GM23248 (cell line): ENCODE measurements around the gene TRAPPC12. TPM values are rescaled to one million over a fixed set of nuclear protein-coding genes. Genes with fewer than 3 reads are reported as not detected.

Experiments used
- DNase-seq: peaks from one replicate; pipeline ENCODE4 v3.0.0-alpha.2; 2015
- H2AFZ ChIP-seq: fragments of 200-600 bp; sonication (generic); 2 replicates; pipeline ENCODE4 v1.6.1; 2016; ENCODE audit warnings: antibody characterized with exemption
- H3F3A ChIP-seq: fragments of 200-600 bp; sonication (generic); 2 replicates; pipeline ENCODE4 v1.6.1; 2016; ENCODE audit warnings: mild to moderate bottlenecking, antibody characterized with exemption, mixed run types; ENCODE audit not compliant: insufficient read depth
- H3K27ac ChIP-seq: fragments of 200-600 bp; sonication (generic); 2 replicates; pipeline ENCODE4 v1.5.1; 2016; ENCODE audit warnings: mild to moderate bottlenecking
- H3K27me3 ChIP-seq: fragments of 200-600 bp; sonication (generic); replicated peaks from 2 replicates; pipeline ENCODE4 v1.6.1; 2016; ENCODE audit warnings: mild to moderate bottlenecking; ENCODE audit not compliant: insufficient read depth
- H3K36me3 ChIP-seq: fragments of 200-600 bp; sonication (generic); 2 replicates; pipeline ENCODE4 v1.6.1; 2016; ENCODE audit warnings: low read depth, mild to moderate bottlenecking
- H3K4me1 ChIP-seq: fragments of 200-600 bp; sonication (generic); 2 replicates; pipeline ENCODE4 v1.6.1; 2016; ENCODE audit warnings: mild to moderate bottlenecking; ENCODE audit not compliant: insufficient read depth
- H3K4me2 ChIP-seq: fragments of 200-600 bp; sonication (generic); one replicate; pipeline ENCODE4 v1.6.1; 2016; ENCODE audit warnings: mild to moderate bottlenecking; ENCODE audit not compliant: unreplicated experiment
- H3K4me3 ChIP-seq: fragments of 200-600 bp; sonication (generic); 2 replicates; pipeline ENCODE4 v1.5.1; 2016; ENCODE audit warnings: mild to moderate bottlenecking
- H3K79me2 ChIP-seq: fragments of 200-600 bp; sonication (generic); 2 replicates; pipeline ENCODE4 v1.6.1; 2016; ENCODE audit warnings: mild to moderate bottlenecking; ENCODE audit not compliant: insufficient read depth
- H3K9ac ChIP-seq: fragments of 200-600 bp; sonication (generic); 2 replicates; pipeline ENCODE4 v1.6.1; 2016; ENCODE audit warnings: mild to moderate bottlenecking
- H3K9me2 ChIP-seq: fragments of 200-600 bp; sonication (generic); 2 replicates; pipeline ENCODE4 v1.6.1; 2016; ENCODE audit warnings: mixed run types, mild to moderate bottlenecking, moderate library complexity; ENCODE audit not compliant: insufficient read depth
- H3K9me3 ChIP-seq: fragments of 200-600 bp; sonication (generic); one replicate; pipeline ENCODE4 v1.6.1; 2017; ENCODE audit warnings: low read depth
- H4K20me1 ChIP-seq: fragments of 200-600 bp; sonication (generic); 2 replicates; pipeline ENCODE4 v1.6.0; 2016; ENCODE audit not compliant: insufficient read depth
- EZH2 ChIP-seq: fragments of 200-600 bp; sonication (generic); IDR thresholded peaks from 2 replicates; pipeline ENCODE4 v1.6.1; 2018; ENCODE audit warnings: antibody characterized with exemption, mild to moderate bottlenecking; ENCODE audit not compliant: insufficient read depth, poor library complexity, severe bottlenecking
- EZH2phosphoT487 ChIP-seq: fragments of 200-600 bp; sonication (generic); IDR thresholded peaks from 2 replicates; pipeline ENCODE4 v1.6.1; 2018; ENCODE audit warnings: antibody characterized with exemption, moderate library complexity, mild to moderate bottlenecking, low read depth; ENCODE audit not compliant: insufficient read depth
- WGBS, 2 experiments: methylation state at CpG; one replicate each; pipeline ENCODE4 v1.1.6; 2015 to 2017; ENCODE audit warnings: low lambda C conversion rate in 2 of 2, low coverage in 1 of 2; ENCODE audit errors: missing lambda C conversion rate in 2 of 2; 5-methylcytosine and 5-hydroxymethylcytosine counted together
- in situ Hi-C: fragments of 300-500 bp; cut with MboI; formaldehyde crosslinking; loops from 2 replicates; pipeline ENCODE4 v1.15.0; 2020
- polyA plus RNA-seq: library from polyadenylated mRNA; unstranded; fragments of >200 nt; fragmentation: Nextera tagmentation; extraction: Ambion mirVana; gene quantifications from 2 replicates; pipeline ENCODE4 v1.2.1, GENCODE V29; 2016
- total RNA-seq: library from RNA; depleted of rRNA; stranded (reverse); fragments of >200 nt; shearing (Covaris generic); gene quantifications from 2 replicates; pipeline ENCODE4 v1.2.3, GENCODE V29; 2014

TRAPPC12 gene
- total and polyA plus RNA-seq, 2 experiments from 2014 or later: 29.3 to 48.1 TPM

- Histone ChIP-seq H3K79me2 (peaks cover 85% of the 10 kb centered on the region), H3K36me3 (peaks cover 16% of the 10 kb centered on the region; the same call in 1 of the 2 replicates), H3K9me2 (no peaks in the 10 kb centered on the region), H3K4me1 (no peaks in the 10 kb centered on the region), H4K20me1 (no peaks in the 10 kb centered on the region), H3K9ac (no peak overlapping the region), H3K4me2 (no peak overlapping the region), H3K27me3 (no peaks in the 10 kb centered on the region), H3K4me3 (no peak overlapping the region), H3F3A (no peaks in the 10 kb centered on the region), H2AFZ (no peak overlapping the region), H3K9me3 (no peaks in the 10 kb centered on the region), H3K27ac (no peak overlapping the region)
- no peak for TF ChIP-seq EZH2phosphoT487
- TF ChIP-seq EZH2: no peak
- in situ Hi-C loops: no loop called here
- no peak for DNase-seq
- 82 to 86% methylated on average over 11 of the region's 11 CpGs for WGBS, 2 experiments
These were observed 24.9 kb downstream of the TRAPPC12 start for GRCh38 chr2:3404349-3404894.

- no peaks in the 10 kb centered on the region for H3K9me2 ChIP-seq
- no peaks in the 10 kb centered on the region for H3K9me3 ChIP-seq
- H3K36me3 ChIP-seq: peaks cover 16% of the 10 kb centered on the region; the same call in 1 of the 2 replicates
- in situ Hi-C loops: no loop called here
- no peak overlapping the region for H3K9ac ChIP-seq
- H3K4me1 ChIP-seq: no peaks in the 10 kb centered on the region
- no peaks in the 10 kb centered on the region for H4K20me1 ChIP-seq
- H3K4me3 ChIP-seq: no peak overlapping the region
- H3K4me2 ChIP-seq: no peak overlapping the region
- no peak overlapping the region for H3K27ac ChIP-seq
- 95 to 96% methylated on average over 6 of the region's 6 CpGs for WGBS, 2 experiments
- TF ChIP-seq EZH2phosphoT487: no peak
- no peak for TF ChIP-seq EZH2
- no peak overlapping the region for H2AFZ ChIP-seq
- H3F3A ChIP-seq: no peaks in the 10 kb centered on the region
- H3K79me2 ChIP-seq: peaks cover 84% of the 10 kb centered on the region
- no peaks in the 10 kb centered on the region for H3K27me3 ChIP-seq
- DNase-seq: no peak
These were observed 25.8 kb downstream of the TRAPPC12 start for GRCh38 chr2:3405307-3405706.

GRCh38 chr2:3405876-3406275 lies 26.4 kb downstream of the TRAPPC12 start:
- Histone ChIP-seq H3K9me2 (no peaks in the 10 kb centered on the region), H3K9me3 (no peaks in the 10 kb centered on the region), H3K9ac (no peak overlapping the region), H3K27me3 (no peaks in the 10 kb centered on the region), H3K4me1 (no peaks in the 10 kb centered on the region), H3F3A (no peaks in the 10 kb centered on the region), H3K27ac (no peak overlapping the region), H3K4me3 (no peak overlapping the region), H3K36me3 (peaks cover 16% of the 10 kb centered on the region; the same call in 1 of the 2 replicates), H3K4me2 (no peak overlapping the region), H3K79me2 (peaks cover 84% of the 10 kb centered on the region), H2AFZ (no peak overlapping the region), H4K20me1 (no peaks in the 10 kb centered on the region)
- in situ Hi-C loops: no loop called here
- DNase-seq: no peak
- TF ChIP-seq EZH2phosphoT487: no peak
- no peak for TF ChIP-seq EZH2
- WGBS, 2 experiments: 97 to 100% methylated on average over 7 of the region's 7 CpGs

GRCh38 chr2:3406501-3406900 lies 27.0 kb downstream of the TRAPPC12 start:
- H3K9me3 ChIP-seq: no peaks in the 10 kb centered on the region
- H3K79me2 ChIP-seq: peaks cover 84% of the 10 kb centered on the region
- in situ Hi-C loops: no loop called here
- no peak for TF ChIP-seq EZH2phosphoT487
- TF ChIP-seq EZH2: no peak
- no peak overlapping the region for H3K9ac ChIP-seq
- H4K20me1 ChIP-seq: no peaks in the 10 kb centered on the region
- H3K36me3 ChIP-seq: peaks cover 19% of the 10 kb centered on the region; the same call in 1 of the 2 replicates
- no peak overlapping the region for H2AFZ ChIP-seq
- H3K27me3 ChIP-seq: no peaks in the 10 kb centered on the region
- H3K4me1 ChIP-seq: no peaks in the 10 kb centered on the region
- H3F3A ChIP-seq: no peaks in the 10 kb centered on the region
- 82 to 84% methylated on average over 3 of the region's 3 CpGs for WGBS, 2 experiments
- no peaks in the 10 kb centered on the region for H3K9me2 ChIP-seq
- no peak overlapping the region for H3K4me2 ChIP-seq
- DNase-seq: no peak
- H3K27ac ChIP-seq: no peak overlapping the region
- no peak overlapping the region for H3K4me3 ChIP-seq
